K562 (cell line): ENCODE data around the gene VGLL4. TPM values are rescaled to one million over a fixed set of nuclear protein-coding genes. Genes with fewer than 3 reads are reported as not detected.

Source experiments
- ATAC-seq: fragments of 200-7000 bp; cut with Tn5 transposase; 3 replicates; pipeline ENCODE4 v1.9.1; 2020; ENCODE audit warnings: moderate library complexity
- BruUV-seq: library from RNA; stranded (reverse); fragments of 400-500 nt; replicated peaks from 2 replicates; lab custom pipeline; 2021; lab: Mats Ljungman, UMichigan
- CTCF ChIA-PET: fragments of 300-600 bp; formaldehyde crosslinking; extraction: SDS; loops from one replicate; lab custom pipeline; 2021; ENCODE audit warnings: low intra/inter-chr PET ratio; lab: Yijun Ruan, JAX
- POLR2A ChIA-PET: fragments of 300-600, 350-650 bp; sonication (Branson Sonifier 250); formaldehyde crosslinking; extraction: SDS; loops from one replicate; lab custom pipeline; 2021; ENCODE audit warnings: antibody characterized with exemption, inconsistent platforms; lab: Yijun Ruan, JAX
- DNase-seq, 4 experiments: peaks; one replicate each; pipeline versions ENCODE4 v3.0.0 to v3.0.0-alpha.2; 2011 to 2018; ENCODE audit warnings: low spot score in 3 of 4, mixed read lengths in 3 of 4; ENCODE audit errors: extremely low read depth in 1 of 4
- FAIRE-seq: peaks from 2 replicates; lab custom pipeline; 2011; peaks lifted over from hg19 to GRCh38; lab: Jason Lieb, UNC
- H2AFZ ChIP-seq: 2 replicates; pipeline ENCODE4 v1.6.0; 2011; ENCODE audit warnings: low read depth, low read length, control low read depth, inconsistent platforms
- H3K27ac ChIP-seq: fragments of 200-600 bp; 3 replicates; pipeline ENCODE4 v1.8.0; 2011; ENCODE audit warnings: low read depth, mild to moderate bottlenecking, control low read depth, inconsistent platforms, low read length, moderate library complexity, mixed read lengths; ENCODE audit errors: extremely low read depth
- H3K27me3 ChIP-seq, 2 experiments: fragments of 300-600 bp in 1 of 2; 2 replicates in 1 of 2; 3 replicates in 1 of 2; pipeline versions ENCODE4 v1.6.0 to v1.8.0; 2011; ENCODE audit warnings: inconsistent platforms in 2 of 2, low read length in 2 of 2, mild to moderate bottlenecking in 1 of 2, mixed read lengths in 1 of 2, moderate library complexity in 1 of 2; ENCODE audit not compliant: control insufficient read depth in 2 of 2, insufficient read depth in 2 of 2
- H3K36me3 ChIP-seq: fragments of 300-600 bp; 3 replicates; pipeline ENCODE4 v1.8.0; 2011; ENCODE audit warnings: mild to moderate bottlenecking, low read length, inconsistent platforms; ENCODE audit not compliant: control insufficient read depth, insufficient read depth
- H3K4me1 ChIP-seq, 2 experiments: fragments of 200-600 bp in 1 of 2; replicated peaks in 1 of 2; 2 replicates in 1 of 2; 3 replicates in 1 of 2; pipeline versions ENCODE4 v1.5.1 to v1.8.0; 2011; ENCODE audit warnings: inconsistent platforms in 2 of 2, low read length in 2 of 2, mild to moderate bottlenecking in 1 of 2, mixed read lengths in 1 of 2, moderate library complexity in 1 of 2; ENCODE audit not compliant: control insufficient read depth in 2 of 2, insufficient read depth in 2 of 2
- H3K4me2 ChIP-seq: 2 replicates; pipeline ENCODE4 v1.6.1; 2011; ENCODE audit warnings: low read length, control low read depth, inconsistent platforms, mixed read lengths; ENCODE audit not compliant: insufficient read depth
- H3K4me3 ChIP-seq: fragments of 200-600 bp; sonication (generic), shearing (Covaris generic); 2 replicates; pipeline ENCODE4 v1.5.1; 2016; ENCODE audit warnings: control low read depth, inconsistent platforms
- H3K79me2 ChIP-seq: fragments of 200-600 bp; 3 replicates; pipeline ENCODE4 v1.8.0; 2011; ENCODE audit warnings: low read length, inconsistent platforms; ENCODE audit not compliant: control insufficient read depth, insufficient read depth
- H3K9ac ChIP-seq, 2 experiments: 2 replicates each; pipeline versions ENCODE4 v1.6.0 to v1.6.1; 2011; ENCODE audit warnings: low read depth in 2 of 2, low read length in 2 of 2, control low read depth in 1 of 2, inconsistent platforms in 1 of 2, mild to moderate bottlenecking in 1 of 2, mixed read lengths in 1 of 2; ENCODE audit not compliant: insufficient read depth in 1 of 2
- H3K9me1 ChIP-seq: one replicate; pipeline ENCODE4 v1.6.0; 2011; ENCODE audit warnings: inconsistent platforms, mild to moderate bottlenecking, low read length, moderate library complexity; ENCODE audit not compliant: control insufficient read depth, insufficient read depth
- H3K9me3 ChIP-seq: replicated peaks from 2 replicates; pipeline ENCODE4 v1.5.1; 2011; ENCODE audit warnings: low read depth, low read length, inconsistent platforms; ENCODE audit not compliant: control insufficient read depth, insufficient read depth
- H4K20me1 ChIP-seq: replicated peaks from 2 replicates; pipeline ENCODE4 v1.6.1; 2011; ENCODE audit warnings: low read length, inconsistent platforms, mixed read lengths; ENCODE audit not compliant: control insufficient read depth, insufficient read depth
- EZH2 ChIP-seq: IDR thresholded peaks from 2 replicates; pipeline ENCODE4 v1.6.1; 2012; ENCODE audit warnings: low read depth, mild to moderate bottlenecking, inconsistent platforms, low read length, borderline replicate concordance
- GTF2E2 ChIP-seq: fragments of 200-800 bp; sonication (Bioruptor generic); IDR thresholded peaks from 2 replicates; pipeline ENCODE4 v1.6.1; 2016; ENCODE audit warnings: missing genetic modification characterization, missing compliant biosample characterization
- KAT8 ChIP-seq: fragments of 450-650 bp; IDR thresholded peaks from 2 replicates; pipeline ENCODE4 v1.6.1; 2016; ENCODE audit warnings: low read depth, mild to moderate bottlenecking
- KLF6 ChIP-seq: fragments of 250-450 bp; sonication (Bioruptor Pico); IDR thresholded peaks from 2 replicates; pipeline ENCODE4 v1.4.0; 2020; ENCODE audit warnings: mild to moderate bottlenecking, moderate library complexity, borderline replicate concordance
- MYNN ChIP-seq, 2 experiments: sonication (generic); formaldehyde crosslinking in 1 of 2; IDR thresholded peaks; 2 replicates each; pipeline versions ENCODE4 v1.5.0 to v1.6.1; 2016 to 2020; ENCODE audit warnings: antibody characterized with exemption in 1 of 2, missing genetic modification reagents in 1 of 2
- NCOA6 ChIP-seq: fragments of 450-650 bp; IDR thresholded peaks from 2 replicates; pipeline ENCODE4 v1.6.1; 2017; ENCODE audit warnings: mild to moderate bottlenecking
- NFIC ChIP-seq: fragments of 450-650 bp; IDR thresholded peaks from 2 replicates; pipeline ENCODE4 v1.6.1; 2017; ENCODE audit warnings: mild to moderate bottlenecking, inconsistent platforms
- NRF1 ChIP-seq, 2 experiments: fragments of 450-650 bp; IDR thresholded peaks in 1 of 2; conservative IDR thresholded peaks in 1 of 2; 2 replicates each; pipeline ENCODE4 v1.6.1; 2014; ENCODE audit warnings: mild to moderate bottlenecking in 2 of 2
- RAD21 ChIP-seq, 2 experiments: fragments of 250-450 bp in 1 of 2; fragments of 450-650 bp in 1 of 2; sonication (Bioruptor Pico) in 1 of 2; formaldehyde crosslinking in 1 of 2; IDR thresholded peaks in 1 of 2; conservative IDR thresholded peaks in 1 of 2; 2 replicates each; pipeline versions ENCODE4 v1.4.0 to v1.8.0; 2020 to 2022; ENCODE audit warnings: mild to moderate bottlenecking in 2 of 2, moderate library complexity in 1 of 2
- RHOXF2B ChIP-seq: fragments of 250-450 bp; sonication (Bioruptor Pico); conservative IDR thresholded peaks from 2 replicates; pipeline ENCODE4 v1.5.1; 2021
- ZNF511 ChIP-seq: sonication (generic); formaldehyde crosslinking; IDR thresholded peaks from 2 replicates; pipeline ENCODE4 v1.8.0; 2022; ENCODE audit warnings: mild to moderate bottlenecking, missing genetic modification reagents
- ZNF583 ChIP-seq: fragments of 250-450 bp; sonication (Bioruptor Pico); IDR thresholded peaks from 2 replicates; pipeline ENCODE4 v1.4.0; 2020
- WGBS: fragments of 100-300 bp; shearing (Covaris generic); methylation state at CpG from one replicate; pipeline ENCODE4 v1.1.6; 2016; ENCODE audit warnings: low coverage, mixed read lengths; ENCODE audit not compliant: insufficient coverage; ENCODE audit errors: missing lambda C conversion rate; 5-methylcytosine and 5-hydroxymethylcytosine counted together
- in situ Hi-C: fragments of 300-500 bp; cut with MboI; formaldehyde crosslinking; loops from 4 replicates; pipeline ENCODE4 v1.15.0; 2018; ENCODE audit warnings: inconsistent platforms, mixed read lengths
- intact Hi-C: fragments of 100-400 bp; cut with micrococcal nuclease; formaldehyde crosslinking; loops from 2 replicates; pipeline ENCODE4 v1.14.2; 2022
- polyA plus RNA-seq, 8 experiments: library from polyadenylated mRNA; depleted of rRNA in 4 of 8; stranded (reverse) in 5 of 8; unstranded in 3 of 8; fragments of >200 nt; fragmentation: Nextera tagmentation in 2 of 8; fragmentation: Illumina TruSeq in 1 of 8; extraction: Ambion mirVana in 2 of 8; extraction: Trizol in 1 of 8; gene quantifications; 2 replicates each; pipeline versions ENCODE4 v1.2.1 to v1.2.3, GENCODE V29; 2011 to 2014; ENCODE audit warnings: inconsistent platforms in 1 of 8, missing spikeins in 1 of 8
- total RNA-seq, 7 experiments: library from RNA; depleted of rRNA in 6 of 7; stranded (reverse); fragments of >200 nt in 6 of 7; fragmentation: Illumina TruSeq in 2 of 7; extraction: Trizol in 2 of 7; gene quantifications; 2 replicates each; pipeline versions ENCODE4 v1.2.1 to v1.2.3, GENCODE V29; 2011 to 2021; ENCODE audit warnings: low replicate concordance in 1 of 7

Gene VGLL4
- total and polyA plus RNA-seq, 9 of the 15 experiments (the other 6 are each of a cell fraction or from before 2014, with no cell fraction given): 0.27 to 10.9 (median 8.6) TPM

- peak; percentile 82 to 84 for TF ChIP-seq RAD21 (CRISPR knock-in tag; conservative IDR thresholded peaks at IDR 0.05 in 1 of 2, IDR thresholded peaks at IDR 0.05 in 1 of 2)
Measured at GRCh38 chr3:11651900-11652299, 8.2 kb upstream of the VGLL4 start (continued).

- no peaks in the 10 kb centered on the region for H3K79me2 ChIP-seq
- no peak overlapping the region for H3K4me3 ChIP-seq
- H3K9me1 ChIP-seq: no peaks in the 10 kb centered on the region
- H3K4me2 ChIP-seq: no peak overlapping the region
- ATAC-seq: no peak
- H4K20me1 ChIP-seq: no peaks in the 10 kb centered on the region
- no peak for FAIRE-seq
- no peak for DNase-seq
- POLR2A ChIA-PET: interaction anchor here (0.6 kb wide), 1 partner anchor 271 kb away, joined by 3 read pairs; no protein-coding TSS in a partner anchor
- WGBS: 18% methylated on average over 4 of the region's 4 CpGs
- H3K9me3 ChIP-seq: no peaks in the 10 kb centered on the region
- in situ Hi-C loops (loop anchor here (5.0 to 25.0 kb wide), 3 partner anchors 414 to 889 kb away; no protein-coding TSS in a partner anchor), intact Hi-C loops (loop anchor here (5.0 kb wide), 2 partner anchors 494 to 704 kb away; no protein-coding TSS in a partner anchor)
- CTCF ChIA-PET: interaction anchor here (0.7 to 3.3 kb wide), 9 partner anchors 29 to 706 kb away, joined by 3 to 44 read pairs (median 8); no protein-coding TSS in a partner anchor
- no peak overlapping the region for H3K9ac ChIP-seq
- BruUV-seq: no TSS peak
- TF ChIP-seq RHOXF2B (CRISPR knock-in tag): no peak
- TF ChIP-seq NCOA6: no peak
- TF ChIP-seq MYNN (IDR thresholded peaks at IDR 0.05): no peak
- no peak for TF ChIP-seq MYNN (CRISPR knock-in tag; IDR thresholded peaks at IDR 0.05)
- TF ChIP-seq GTF2E2 (tag): no peak
- no peak for TF ChIP-seq KLF6
- TF ChIP-seq ZNF511 (CRISPR knock-in tag): no peak
- no peak for TF ChIP-seq EZH2
- TF ChIP-seq KAT8: no peak
- no peak for TF ChIP-seq NRF1 (conservative IDR thresholded peaks at IDR 0.05 in 1 of 2, IDR thresholded peaks at IDR 0.05 in 1 of 2)
- no peak for TF ChIP-seq ZNF583 (CRISPR knock-in tag)
- no peak for TF ChIP-seq NFIC
- H3K36me3 ChIP-seq: no peaks in the 10 kb centered on the region
- no peaks in the 10 kb centered on the region for H3K4me1 ChIP-seq
- peaks cover 22 to 31% of the 10 kb centered on the region in 2 experiments for H3K27me3 ChIP-seq
- no peak overlapping the region for H3K27ac ChIP-seq
- H2AFZ ChIP-seq: no peak overlapping the region
Measured at GRCh38 chr3:11651477-11651876, 7.8 kb upstream of the VGLL4 start.
